ENCODE results near the gene LCMT1. TPM values are rescaled to one million over a fixed set of nuclear protein-coding genes. Genes with fewer than 3 reads are reported as not detected.
"Not testable (repeated sequence)": the region's sequence is repeated elsewhere in the genome, so short reads cannot be mapped to it uniquely, and the experiment has no call there.

Gene LCMT1
- total and polyA plus RNA-seq, 7 donors, result 35.1 to 54.5 (median 41.9) TPM

GRCh38 chr16:25165284-25165683 is 53.7 kb downstream of the LCMT1 start:
- Histone ChIP-seq H3K27ac (no peak overlapping the region), H3K4me1 (no peaks in the 10 kb centered on the region), H3K36me3 (ENCODE audit: insufficient read depth in 1 of 2, low read depth in 1 of 2) (peaks cover 22 to 99% of the 10 kb centered on the region in 2 donors), H3K9me3 (no peaks in the 10 kb centered on the region), H3K4me3 (no peak overlapping the region), H3K27me3 (ENCODE audit: insufficient read depth in 3 of 3, low read length in 2 of 3) (no peaks in the 10 kb centered on the region)
- ATAC-seq (no peak), DNase-seq (no peak)
- no peak for TF ChIP-seq CTCF (IDR thresholded peaks at IDR 0.05)
- WGBS, 3 donors, result 70 to 79% (median 77%) methylated on average over 5 of the region's 5 CpGs
- intact Hi-C loops (cut with DNase I), result loop anchor here in 1 of 2 donors (10.0 kb wide), 1 partner anchor 350 kb away; no protein-coding TSS in a partner anchor

- not testable (repeated sequence) for ATAC-seq; H3K9me3 ChIP-seq; H3K27me3 ChIP-seq (ENCODE audit: insufficient read depth in 3 of 3, low read length in 2 of 3); H3K27ac ChIP-seq; DNase-seq; H3K4me3 ChIP-seq; H3K4me1 ChIP-seq
- peaks cover 19 to 100% of the 10 kb centered on the region in 2 donors for H3K36me3 ChIP-seq (ENCODE audit: insufficient read depth in 1 of 2, low read depth in 1 of 2)
- intact Hi-C loops (cut with DNase I), result loop anchor here in 1 of 2 donors (10.0 kb wide), 1 partner anchor 353 kb away; no protein-coding TSS in a partner anchor
- WGBS, 3 donors, result 90 to 95% (median 91%) methylated on average over 9 of the region's 9 CpGs
These were observed 56.4 kb downstream of the LCMT1 start for GRCh38 chr16:25167920-25168319.

- Histone ChIP-seq H3K27ac (no peak overlapping the region), H3K4me1 (no peaks in the 10 kb centered on the region), H3K27me3 (ENCODE audit: insufficient read depth in 3 of 3, low read length in 2 of 3) (no peaks in the 10 kb centered on the region), H3K9me3 (no peaks in the 10 kb centered on the region), H3K36me3 (ENCODE audit: insufficient read depth in 1 of 2, low read depth in 1 of 2) (peaks cover 13 to 97% of the 10 kb centered on the region in 2 donors), H3K4me3 (no peak overlapping the region)
- no peak for ATAC-seq
- no peak for DNase-seq
- 88 to 92% (median 90%) methylated on average over 5 of the region's 5 CpGs for WGBS, 3 donors
- no peak for TF ChIP-seq CTCF (IDR thresholded peaks at IDR 0.05)
- intact Hi-C loops (cut with DNase I), result no loop called here
These were observed 59.8 kb downstream of the LCMT1 start for GRCh38 chr16:25171390-25171789.

- Histone ChIP-seq H3K27me3 (ENCODE audit: insufficient read depth in 3 of 3, low read length in 2 of 3) (no peaks in the 10 kb centered on the region), H3K4me1 (no peaks in the 10 kb centered on the region), H3K4me3 (no peak overlapping the region), H3K27ac (no peak overlapping the region), H3K36me3 (ENCODE audit: insufficient read depth in 1 of 2, low read depth in 1 of 2) (peaks cover 8 to 90% of the 10 kb centered on the region in 2 donors), H3K9me3 (no peaks in the 10 kb centered on the region)
- intact Hi-C loops (cut with DNase I), result no loop called here
- DNase-seq, result no peak
- ATAC-seq, result no peak
- 93 to 96% (median 94%) methylated on average over 8 of the region's 8 CpGs for WGBS, 3 donors
- no peak for TF ChIP-seq CTCF (IDR thresholded peaks at IDR 0.05)
These were observed 61.3 kb downstream of the LCMT1 start for GRCh38 chr16:25172831-25173230.

GRCh38 chr16:25174285-25174684 is 62.7 kb downstream of the LCMT1 start:
- Histone ChIP-seq H3K4me3 (no peak overlapping the region), H3K4me1 (no peaks in the 10 kb centered on the region), H3K36me3 (ENCODE audit: insufficient read depth in 1 of 2, low read depth in 1 of 2) (peaks cover 4 to 86% of the 10 kb centered on the region in 2 donors), H3K27me3 (ENCODE audit: insufficient read depth in 3 of 3, low read length in 2 of 3) (no peaks in the 10 kb centered on the region), H3K27ac (no peak overlapping the region), H3K9me3 (no peaks in the 10 kb centered on the region)
- WGBS, 3 donors, result 91 to 97% (median 92%) methylated on average over 2 of the region's 2 CpGs
- no peak for TF ChIP-seq CTCF (IDR thresholded peaks at IDR 0.05)
- no peak for DNase-seq
- intact Hi-C loops (cut with DNase I), result no loop called here
- ATAC-seq, result no peak
